RPMI7951 (cell line): ENCODE data around the gene TMEM202. TPM values are rescaled to one million over a fixed set of nuclear protein-coding genes. Genes with fewer than 3 reads are reported as not detected.
"Not testable (repeated sequence)": the region's sequence is repeated elsewhere in the genome, so short reads cannot be mapped to it uniquely, and the experiment has no call there.

Experiments used
- DNase-seq: peaks from one replicate; pipeline ENCODE4 v3.0.0-alpha.2; 2012; ENCODE audit warnings: low read depth
- total RNA-seq: library from RNA; depleted of rRNA; stranded (reverse); fragments of >200 nt; shearing (Covaris generic); gene quantifications from 2 replicates; pipeline ENCODE4 v1.2.3, GENCODE V29; 2014; rRNA removed

The TMEM202 gene
- total RNA-seq, 1 experiment from 2014 or later = not detected

DNA sequence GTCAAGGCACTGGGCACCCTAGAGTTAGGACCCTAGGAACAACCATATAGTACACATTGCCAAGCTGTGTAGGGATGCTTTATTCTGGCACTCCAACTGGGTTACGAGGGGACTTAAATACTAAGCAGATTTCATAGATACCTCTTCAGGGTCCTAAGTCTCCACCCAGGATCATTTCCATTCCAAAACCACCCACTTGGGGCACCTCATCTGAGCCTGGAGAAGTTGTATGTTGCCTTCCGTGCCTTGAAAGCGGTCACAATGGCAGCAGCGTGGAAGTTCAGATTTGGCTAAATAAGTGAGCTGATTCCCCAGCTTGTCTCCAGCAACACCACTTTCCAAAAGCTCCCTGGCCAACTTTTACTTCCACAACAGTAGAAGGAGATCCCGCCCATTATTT, 4.6 kb downstream of the TMEM202 start:
- no peak for DNase-seq

DNA sequence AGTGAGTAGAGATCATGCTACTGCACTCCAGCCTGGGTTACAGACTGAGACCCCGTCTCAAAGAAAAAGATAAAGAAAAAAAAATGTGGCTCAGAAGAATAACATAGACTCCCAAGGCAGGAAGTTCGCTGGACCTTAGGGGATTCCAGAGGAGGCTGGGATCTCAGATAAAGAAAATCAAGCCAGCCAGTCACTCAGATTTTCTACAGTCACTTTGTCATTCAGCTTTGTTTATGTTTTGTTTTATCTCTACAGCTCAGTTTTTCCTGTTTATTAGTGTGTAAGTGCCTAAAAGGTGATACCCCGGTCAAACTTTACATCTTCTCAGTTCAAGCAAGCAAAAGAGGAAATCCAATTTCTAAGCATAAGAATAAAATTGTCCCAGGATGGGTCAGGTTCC, 6.3 kb downstream of the TMEM202 start:
- no peak for DNase-seq

DNA sequence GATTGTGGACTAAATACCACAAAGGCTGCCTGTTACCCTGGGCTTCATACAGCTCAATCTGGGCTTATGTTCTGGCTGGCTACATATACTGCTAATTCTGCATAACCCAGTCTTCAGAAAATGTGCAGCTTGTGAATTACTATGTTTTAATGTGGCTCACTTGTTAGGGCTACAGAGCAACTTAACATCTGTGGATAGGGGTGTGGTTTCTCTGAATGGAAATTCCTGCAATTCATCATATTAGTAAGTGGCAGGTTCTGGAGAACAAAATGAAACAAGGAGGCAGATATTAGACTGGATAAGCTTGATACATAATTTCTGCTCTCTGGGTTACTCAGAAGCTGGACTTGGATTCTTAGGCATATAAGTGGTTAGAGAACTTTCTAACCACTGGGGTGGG, 6.7 kb downstream of the TMEM202 start:
- no peak for DNase-seq

DNA sequence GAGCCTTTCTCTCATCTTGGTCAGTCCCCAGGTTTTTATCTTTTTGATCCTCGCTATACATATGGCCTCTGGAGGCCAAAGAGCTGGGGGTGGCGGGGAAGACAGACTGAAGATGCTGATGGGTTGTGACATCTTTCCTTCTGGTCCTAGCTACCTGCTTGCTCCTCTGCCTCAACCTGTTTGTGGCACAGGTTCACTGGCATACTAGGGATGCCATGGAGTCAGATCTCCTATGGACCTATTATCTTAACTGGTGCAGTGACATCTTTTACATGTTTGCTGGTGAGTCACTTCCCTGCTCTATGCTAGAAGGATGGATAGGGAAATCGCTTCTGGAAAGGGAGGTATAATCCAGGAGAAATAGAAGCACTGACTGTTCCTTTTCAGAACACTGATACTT, 8.8 kb downstream of the TMEM202 start:
- DNase-seq = no peak

DNA sequence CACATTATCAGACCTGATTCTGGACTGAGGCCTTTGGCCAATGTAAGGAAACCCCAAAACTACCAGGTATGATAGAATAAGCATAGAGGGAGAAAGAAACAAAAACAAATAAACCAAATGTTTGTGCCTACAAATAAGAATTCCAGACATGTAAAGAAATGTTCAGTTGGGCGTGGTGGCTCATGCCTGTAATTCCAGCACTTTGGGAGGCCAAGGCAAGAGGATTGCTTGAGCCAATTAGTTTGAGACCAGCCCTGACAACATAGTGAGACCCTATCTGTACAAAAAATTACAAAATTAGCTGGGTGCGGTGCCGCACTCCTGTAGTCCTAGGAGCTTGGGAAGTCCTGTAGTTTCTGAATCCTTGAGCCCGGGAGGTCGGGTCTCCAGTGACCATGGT, 13.0 kb downstream of the TMEM202 start:
- no peak for DNase-seq

DNA sequence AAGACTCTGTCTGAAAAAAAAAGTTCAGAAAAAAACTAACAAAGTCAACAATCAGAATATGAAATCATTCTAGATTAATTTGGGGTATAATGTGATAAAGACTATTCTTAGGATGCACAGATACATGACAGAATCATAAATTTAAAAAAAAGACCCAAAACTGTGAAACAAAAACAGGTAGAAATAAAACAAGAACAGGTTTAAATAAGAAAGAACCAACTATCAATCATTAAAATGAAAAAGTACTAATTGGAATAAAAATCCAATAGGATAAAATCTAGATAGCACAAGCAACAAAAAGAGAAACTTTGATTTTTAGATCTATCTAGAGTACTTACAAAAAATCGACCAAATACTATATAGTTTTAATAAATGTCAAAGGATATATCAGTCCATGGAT, 13.4 kb downstream of the TMEM202 start:
- DNase-seq = no peak

DNA sequence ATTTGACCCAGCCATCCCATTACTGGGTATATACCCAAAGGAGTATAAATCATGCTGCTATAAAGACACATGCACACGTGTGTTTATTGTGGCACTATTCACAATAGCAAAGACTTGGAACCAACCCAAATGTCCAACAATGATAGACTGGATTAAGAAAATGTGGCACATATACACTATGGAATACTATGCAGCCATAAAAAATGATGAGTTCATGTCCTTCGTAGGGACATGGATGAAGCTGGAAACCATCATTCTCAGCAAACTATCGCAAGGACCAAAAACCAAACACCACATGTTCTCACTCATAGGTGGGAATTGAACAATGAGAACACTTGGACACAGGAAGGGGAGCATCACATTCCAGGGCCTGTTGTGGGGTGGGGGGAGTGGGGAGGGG, 15.2 kb downstream of the TMEM202 start:
- not testable (repeated sequence) for DNase-seq

DNA sequence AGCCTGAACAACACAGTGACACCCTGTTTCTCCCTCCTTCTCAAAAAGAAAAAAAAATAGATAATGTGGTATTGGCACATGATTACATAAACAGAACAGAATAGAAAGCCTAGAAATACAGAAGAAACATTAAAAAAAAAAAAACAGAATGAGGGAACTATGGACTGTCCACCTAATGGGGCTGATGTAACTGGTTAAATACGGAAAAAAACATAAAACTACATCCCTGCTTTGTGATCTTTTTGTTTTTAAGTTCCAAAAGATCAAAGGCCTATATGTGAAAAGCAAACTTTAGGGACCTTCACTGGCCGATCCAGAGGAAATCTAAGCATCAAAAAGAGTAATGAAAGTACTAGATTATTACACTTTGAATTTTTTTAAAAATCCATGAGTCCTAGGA, 17.2 kb downstream of the TMEM202 start:
- DNase-seq = no peak

DNA sequence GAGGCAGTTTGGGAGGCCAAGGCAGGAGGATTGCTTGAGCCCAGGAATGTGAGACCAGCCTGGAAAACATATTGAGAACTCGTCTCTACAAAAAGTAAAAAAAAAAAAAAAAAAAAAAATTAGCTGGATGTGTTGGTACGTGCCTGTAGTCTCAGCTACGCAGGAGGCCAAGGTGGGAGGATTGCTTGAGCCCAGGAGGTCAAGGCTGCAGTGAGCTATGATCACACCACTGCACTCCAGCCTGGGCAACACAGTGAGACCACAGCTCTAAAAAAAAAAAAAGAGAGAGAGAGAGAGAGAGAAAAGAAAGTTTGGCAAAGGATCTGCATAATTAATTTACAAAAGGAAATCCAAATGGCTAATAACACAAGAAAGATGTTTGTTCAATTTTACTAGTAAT, 21.7 kb downstream of the TMEM202 start:
- not testable (repeated sequence) for DNase-seq

DNA sequence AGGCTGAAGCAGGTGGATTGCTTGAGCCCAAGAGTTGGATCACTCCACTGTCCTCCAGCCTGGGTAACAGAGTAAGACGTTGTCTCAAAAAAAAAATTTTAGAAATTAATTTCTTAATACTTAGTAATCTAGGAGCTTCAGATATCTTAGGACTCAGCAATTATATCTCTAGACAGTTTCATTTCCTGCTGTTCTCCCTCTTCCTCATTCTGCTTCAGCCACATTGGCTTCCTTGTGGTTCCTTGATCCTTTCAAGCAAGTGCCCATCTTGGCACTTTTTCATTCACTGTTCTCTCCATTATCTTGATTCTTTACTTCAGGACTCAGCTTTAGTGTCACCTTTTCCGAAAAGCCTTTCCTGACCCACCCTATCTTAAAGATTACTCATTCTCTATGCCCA, 22.5 kb downstream of the TMEM202 start:
- DNase-seq = no peak

DNA sequence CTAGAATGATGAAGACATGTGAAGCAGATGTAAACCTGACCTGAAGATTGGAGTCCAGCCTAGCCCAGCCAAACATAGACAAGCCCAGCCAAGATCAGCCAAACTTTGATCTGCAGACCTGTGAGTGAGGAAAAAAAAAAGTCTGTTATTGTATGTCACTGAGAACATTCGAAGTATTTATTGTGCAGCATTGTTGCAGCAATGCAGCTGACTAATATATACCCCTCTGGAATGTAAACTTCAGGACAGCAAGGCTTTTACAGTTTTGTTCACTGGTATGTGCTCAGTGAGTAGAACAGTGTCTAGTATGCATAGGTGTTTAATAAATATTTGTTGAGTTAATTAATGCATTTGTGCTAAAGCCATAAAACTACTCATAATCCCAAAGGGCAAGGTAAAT, 23.4 kb downstream of the TMEM202 start:
- no peak for DNase-seq

DNA sequence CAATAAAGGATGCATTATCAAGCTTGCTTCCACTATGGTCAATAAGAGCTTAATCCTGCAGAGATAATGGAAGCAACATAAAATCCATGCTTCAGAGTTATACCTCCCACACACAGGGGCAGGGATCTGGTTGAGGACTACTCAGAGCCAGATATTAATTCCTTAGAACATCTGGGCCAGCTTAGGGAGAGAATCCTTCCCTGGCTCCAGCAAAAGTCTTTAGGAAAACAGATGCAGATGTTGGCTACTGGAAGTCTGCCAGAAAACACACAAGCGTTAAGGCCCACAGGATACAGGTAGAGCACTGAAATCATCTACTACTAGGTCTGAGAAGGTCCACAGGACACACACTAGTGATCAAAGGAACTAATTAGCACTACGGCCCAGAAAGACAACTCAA, 25.2 kb downstream of the TMEM202 start:
- no peak for DNase-seq

DNA sequence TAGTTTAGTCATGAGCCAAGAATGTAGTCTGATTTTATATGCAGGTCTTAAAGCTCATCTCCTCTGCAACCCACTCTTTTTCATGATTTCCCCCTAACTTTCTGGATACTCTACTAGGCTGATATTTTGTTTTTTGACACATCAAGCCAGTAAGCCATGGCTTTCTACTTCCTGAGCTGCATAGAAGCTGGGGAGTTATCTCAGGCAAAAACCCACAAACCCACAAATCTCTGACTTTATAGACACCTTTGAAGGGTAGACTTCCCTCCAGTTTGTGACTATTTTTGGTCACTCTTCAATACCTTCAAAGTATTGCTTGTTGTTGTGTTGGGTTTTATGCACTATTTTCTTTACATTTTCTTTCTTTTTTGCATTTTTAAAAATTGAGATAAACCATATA, 28.6 kb downstream of the TMEM202 start:
- no peak for DNase-seq

DNA sequence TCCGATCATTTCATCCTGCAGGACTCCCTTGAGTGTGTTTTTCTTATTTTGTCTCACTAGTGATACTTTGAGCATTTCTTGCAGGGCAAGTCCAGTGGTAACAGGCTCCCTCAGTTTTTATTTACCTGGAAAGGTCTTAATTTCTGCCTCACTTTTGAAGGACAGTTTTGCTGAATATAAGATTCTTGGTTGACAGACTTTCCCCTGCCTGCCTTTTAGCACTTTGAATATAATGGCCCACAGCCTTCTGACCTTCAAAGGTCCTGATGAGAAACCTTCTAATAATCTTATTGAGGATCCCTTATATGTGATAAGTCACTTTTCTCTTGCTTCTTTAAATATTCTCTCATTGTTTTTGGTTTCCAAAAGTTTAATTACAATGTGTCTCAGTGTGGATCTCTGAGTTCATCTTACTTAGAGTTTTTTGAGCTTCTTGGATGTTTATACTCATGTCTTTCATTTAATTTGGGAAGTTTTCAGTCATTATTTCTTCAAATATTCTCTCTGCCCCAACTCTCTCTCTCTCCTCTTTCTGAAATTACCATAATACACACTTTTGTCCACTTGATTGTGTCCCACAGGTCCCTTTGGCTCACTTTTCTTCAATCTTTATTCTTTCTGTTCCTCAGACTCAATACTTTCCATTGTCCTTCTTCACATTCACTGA, 39.7 kb downstream of the TMEM202 start:
- DNase-seq = no peak

DNA sequence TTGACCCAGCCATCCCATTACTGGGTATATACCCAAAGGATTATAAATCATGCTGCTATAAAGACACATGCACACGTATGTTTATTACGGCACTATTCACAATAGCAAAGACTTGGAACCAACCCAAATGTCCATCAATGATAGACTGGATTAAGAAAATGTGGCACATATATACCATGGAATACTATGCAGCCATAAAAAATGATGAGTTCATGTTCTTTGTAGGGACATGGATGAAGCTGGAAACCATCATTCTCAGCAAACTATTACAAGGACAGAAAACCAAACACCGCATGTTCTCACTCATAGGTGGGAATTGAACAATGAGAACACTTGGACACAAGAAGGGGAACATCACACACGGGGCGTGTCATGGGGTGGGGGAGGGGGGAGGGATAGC, 44.7 kb downstream of the TMEM202 start:
- not testable (repeated sequence) for DNase-seq

DNA sequence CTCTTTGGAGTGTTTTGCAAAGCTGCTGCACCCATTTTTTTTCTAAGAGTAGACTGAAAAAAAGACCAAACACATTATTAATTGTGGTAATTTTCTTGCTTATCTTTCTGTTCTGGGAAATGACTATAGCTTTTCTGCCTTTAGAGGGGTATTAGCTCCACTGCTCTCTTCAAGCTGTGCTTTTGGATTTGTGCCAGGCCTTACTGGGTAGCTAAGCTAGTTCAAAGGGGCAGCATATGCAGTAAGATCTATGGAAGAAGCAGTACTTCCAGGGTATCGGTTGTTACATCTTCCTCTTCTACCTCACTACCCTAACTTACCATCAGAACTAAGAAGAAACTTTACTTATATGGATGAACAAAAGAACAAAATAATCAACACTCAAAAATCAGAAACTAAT, 47.3 kb downstream of the TMEM202 start:
- no peak for DNase-seq

DNA sequence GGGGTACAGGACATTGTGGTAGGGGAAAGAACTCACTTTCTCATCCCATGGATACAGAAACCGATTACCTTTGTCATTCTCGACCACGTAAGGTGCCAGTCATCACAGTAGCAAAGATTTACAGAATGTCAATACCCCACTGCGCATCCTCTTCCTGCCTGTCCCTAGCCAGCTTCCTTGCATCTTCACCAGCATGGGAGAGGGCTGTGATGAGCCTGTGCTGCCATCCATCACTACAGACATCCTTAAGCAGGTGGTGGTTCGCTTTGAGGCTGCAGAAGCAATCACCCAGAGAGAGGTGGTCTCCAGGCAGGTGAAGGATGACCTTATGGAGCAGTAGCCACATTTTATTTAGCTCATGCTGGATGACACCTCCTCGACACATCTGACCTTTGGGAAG, 52.7 kb downstream of the TMEM202 start:
- DNase-seq = no peak

DNA sequence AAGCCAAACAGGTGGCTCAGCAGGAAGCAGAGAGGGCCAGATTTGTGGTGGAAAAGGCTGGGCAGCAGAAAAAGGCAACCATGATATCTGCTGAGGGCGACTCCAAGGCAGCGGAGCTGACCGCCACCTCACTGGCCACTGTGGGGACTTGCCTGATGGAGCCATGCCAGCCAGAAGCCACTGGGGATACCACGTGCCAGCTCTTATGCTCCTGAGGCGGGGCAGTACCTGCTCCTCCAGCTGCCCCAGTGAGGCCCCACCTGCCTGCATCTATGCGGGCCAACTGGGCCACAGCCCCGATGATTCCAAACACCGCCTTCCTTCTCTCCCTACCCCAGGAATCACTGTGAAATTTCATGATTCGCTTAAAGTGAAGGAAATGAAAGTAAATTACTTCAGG, 53.1 kb downstream of the TMEM202 start:
- no peak for DNase-seq

DNA sequence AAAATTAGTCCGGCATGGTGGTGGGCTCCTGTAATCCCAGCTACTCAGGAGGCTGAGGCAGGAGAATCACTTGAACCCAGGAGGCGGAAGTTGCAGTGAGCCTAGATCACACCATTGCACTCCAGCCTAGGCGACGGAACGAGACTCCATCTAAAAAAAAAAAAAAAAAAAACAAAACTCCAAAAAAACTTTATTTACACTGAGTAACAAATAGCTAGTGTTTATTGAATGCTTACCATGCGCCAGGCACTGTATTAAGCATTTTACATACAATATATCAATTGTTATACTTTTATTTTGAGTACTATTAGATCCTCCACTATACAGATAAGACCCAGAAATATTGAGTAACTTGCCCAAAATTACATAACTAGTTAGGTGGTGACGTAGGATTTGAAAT, 58.6 kb downstream of the TMEM202 start:
- no peak for DNase-seq

Other genes starting within 250 kb of the TMEM202 start
- not detected in 2 replicates for gene GRAMD2A, start 200.5 kb upstream of the TMEM202 start, total RNA-seq
- gene PKM, start 167.1 kb upstream of the TMEM202 start, total RNA-seq = 2,644 and 2,870 TPM in 2 replicates
- gene PARP6, start 125.8 kb upstream of the TMEM202 start, total RNA-seq = 19.5 and 28.8 TPM in 2 replicates
- gene CELF6, start 78.1 kb upstream of the TMEM202 start, total RNA-seq = not detected in 2 replicates
- 89.2 and 128 TPM in 2 replicates for gene HEXA, start 22.3 kb upstream of the TMEM202 start, total RNA-seq
- 16.7 and 29.6 TPM in 2 replicates for gene ARIH1, start 76.0 kb downstream of the TMEM202 start, total RNA-seq